Activated naive CD4-positive, alpha-beta T cell (primary cell): ENCODE results near the gene PHTF1.
"Not testable (repeated sequence)": the region's sequence is repeated elsewhere in the genome, so short reads cannot be mapped to it uniquely, and the experiment has no call there.

Experiments
- DNase-seq, 4 experiments: peaks; one replicate each; lab custom pipeline; 2025; lab: John Stamatoyannopoulos, UW

Gene PHTF1

GRCh38 chr1:113718621-113719020 is 40.7 kb downstream of the PHTF1 start:
- DNase-seq, result not testable (repeated sequence)

GRCh38 chr1:113717506-113717905 is 41.8 kb downstream of the PHTF1 start:
- DNase-seq, result not testable (repeated sequence)

DNA sequence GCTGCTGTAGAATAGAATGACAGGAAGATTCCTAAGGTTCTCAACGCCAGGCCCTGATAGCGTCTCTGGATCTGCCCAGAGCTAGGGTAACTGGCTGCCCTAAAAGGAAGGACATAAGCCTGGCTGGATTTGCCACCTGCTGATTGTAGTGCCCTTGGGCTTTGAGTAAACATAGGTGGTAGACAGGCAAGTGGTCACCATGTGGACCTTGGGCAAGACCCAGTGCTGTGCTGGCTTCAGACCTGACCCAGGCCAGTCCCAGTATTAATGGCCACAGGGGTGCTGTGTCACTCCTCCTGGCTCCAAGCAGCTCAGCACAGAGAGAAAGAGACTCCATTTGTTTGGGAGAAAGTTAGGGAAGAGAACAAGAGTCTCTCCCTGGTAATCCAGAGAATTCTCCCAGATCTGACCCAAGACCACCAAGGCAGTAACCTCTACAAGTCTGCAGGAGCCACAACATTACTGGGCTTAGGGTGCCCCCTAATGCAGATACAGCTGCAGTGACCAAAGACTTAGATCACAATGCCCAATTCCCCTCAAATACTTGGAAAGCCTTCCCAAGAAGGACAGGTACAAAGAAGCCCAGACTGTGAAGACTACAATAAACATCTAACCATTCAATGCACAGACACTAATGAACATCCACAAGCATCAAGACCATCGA is 44.5 kb downstream of the PHTF1 start:
- DNase-seq, result no peak

GRCh38 chr1:113701429-113701828 is 57.9 kb downstream of the PHTF1 start:
- DNase-seq, result no peak

DNA sequence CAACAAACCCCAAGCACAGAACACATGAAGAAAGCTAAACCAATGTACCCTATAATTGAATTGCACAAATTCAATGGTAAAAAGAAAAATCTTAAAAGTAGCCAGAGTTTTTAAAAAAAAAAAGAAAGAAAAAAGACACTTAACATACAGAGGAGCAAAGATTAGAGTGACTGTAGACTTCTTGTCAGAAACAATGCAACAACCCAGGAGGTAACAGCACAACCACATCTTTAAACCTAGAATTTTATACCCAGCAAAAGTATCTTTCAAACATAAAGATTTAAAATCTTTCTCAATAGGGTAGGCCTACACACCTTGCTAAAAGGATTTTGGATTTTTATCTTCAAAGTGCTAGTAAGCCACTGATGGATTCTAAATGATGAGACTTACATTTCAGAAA is 64.4 kb downstream of the PHTF1 start:
- no peak for DNase-seq

DNA sequence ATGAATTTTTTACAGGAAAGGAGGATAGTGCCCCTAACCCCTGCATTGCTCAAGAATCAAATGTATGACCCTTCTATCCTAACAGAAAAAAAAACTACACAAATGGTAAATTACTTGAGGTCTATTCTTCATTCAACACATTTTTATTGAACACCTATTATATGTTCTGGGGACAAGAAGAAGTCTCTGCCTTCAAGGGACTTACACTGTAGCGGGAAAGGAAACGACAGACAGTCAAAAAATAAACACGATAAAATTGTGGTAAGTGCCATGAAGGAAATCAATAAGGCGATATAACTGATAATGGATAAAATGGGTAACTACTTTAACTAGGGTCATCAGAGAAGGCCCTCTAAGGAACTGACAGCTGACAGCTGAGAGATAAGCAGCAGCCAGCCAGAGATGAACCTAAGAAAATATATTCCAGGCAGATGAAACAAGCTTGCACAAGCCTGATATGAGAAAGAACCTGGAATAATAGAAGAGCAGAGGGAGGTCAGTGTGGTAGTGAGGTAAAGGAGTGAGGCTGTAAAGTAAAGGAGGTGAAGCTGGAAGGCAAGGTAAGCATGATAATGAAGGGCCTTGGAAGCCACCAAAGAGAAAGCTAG is 66.4 kb downstream of the PHTF1 start:
- no peak for DNase-seq

GRCh38 chr1:113692342-113692741 is 66.9 kb downstream of the PHTF1 start:
- DNase-seq, result no peak

- no peak for DNase-seq
Observed at GRCh38 chr1:113691184-113691583, 68.1 kb downstream of the PHTF1 start.

GRCh38 chr1:113686891-113687618 is 72.2 kb downstream of the PHTF1 start:
- no peak for DNase-seq

- no peak for DNase-seq
Observed at GRCh38 chr1:113684153-113684541, 75.1 kb downstream of the PHTF1 start.

DNA sequence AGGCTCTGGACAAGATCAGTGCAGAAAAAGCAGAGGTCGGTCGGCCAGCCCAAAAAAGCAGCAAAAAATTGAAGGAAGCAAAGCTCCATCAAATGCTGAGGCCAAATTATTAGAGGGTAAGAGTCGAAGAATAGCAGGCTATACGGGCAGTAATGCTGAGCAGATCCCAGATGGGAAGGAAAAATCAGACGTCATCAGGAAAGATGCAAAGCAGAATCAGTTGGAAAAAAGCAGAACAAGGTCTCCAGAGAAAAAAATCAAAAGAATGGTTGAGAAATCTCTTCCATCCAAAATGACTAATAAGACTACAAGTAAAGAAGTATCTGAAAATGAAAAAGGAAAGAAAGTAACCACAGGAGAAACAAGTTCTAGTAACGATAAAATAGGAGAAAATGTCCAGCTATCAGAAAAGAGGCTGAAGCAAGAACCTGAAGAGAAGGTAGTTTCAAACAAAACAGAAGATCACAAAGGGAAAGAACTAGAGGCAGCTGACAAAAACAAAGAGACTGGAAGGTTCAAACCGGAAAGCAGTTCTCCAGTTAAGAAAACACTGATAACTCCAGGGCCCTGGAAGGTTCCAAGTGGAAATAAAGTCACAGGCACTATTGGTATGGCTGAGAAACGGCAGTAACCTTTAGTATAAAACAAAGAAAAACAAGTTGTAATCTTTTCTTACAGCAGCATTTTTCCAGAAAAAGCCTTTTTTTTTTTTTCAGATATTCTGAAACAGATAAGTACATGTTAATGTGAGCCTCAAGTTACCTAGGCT is 75.7 kb downstream of the PHTF1 start:
- DNase-seq, result no peak

DNA sequence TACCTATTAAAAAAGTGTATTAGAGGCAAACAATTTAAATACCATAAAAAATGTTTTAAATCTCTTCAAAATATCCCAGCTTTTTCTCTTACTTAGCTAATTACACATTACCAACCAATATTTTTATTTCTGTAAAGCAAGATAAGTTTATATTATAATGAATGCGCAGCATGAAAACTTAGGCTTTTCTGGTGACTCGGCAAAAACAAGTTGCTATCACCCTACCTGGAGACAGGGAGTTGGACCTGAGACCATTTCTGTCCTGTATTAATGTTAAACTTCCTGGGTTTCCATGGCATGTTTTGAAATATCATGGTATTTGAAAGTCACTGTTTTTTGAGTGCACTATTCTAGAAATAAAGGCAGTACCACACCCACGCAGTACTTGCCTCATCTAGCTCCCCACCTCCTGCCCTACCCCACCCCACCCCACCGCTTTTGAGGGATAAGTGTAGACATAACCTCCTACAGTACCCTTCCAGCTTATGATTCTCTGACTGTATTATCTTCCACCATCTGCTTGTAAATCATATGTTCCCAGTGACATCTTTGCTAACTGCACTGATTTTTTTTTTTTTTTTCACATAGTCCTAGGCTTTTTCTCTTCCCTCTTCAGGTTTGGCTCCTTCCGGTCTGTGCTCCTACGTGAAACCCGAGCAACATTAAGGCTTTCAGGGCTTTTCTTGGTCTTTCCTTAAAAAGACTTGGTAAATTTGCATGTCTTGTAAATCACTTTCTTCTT is 77.5 kb downstream of the PHTF1 start:
- DNase-seq, result no peak

DNA sequence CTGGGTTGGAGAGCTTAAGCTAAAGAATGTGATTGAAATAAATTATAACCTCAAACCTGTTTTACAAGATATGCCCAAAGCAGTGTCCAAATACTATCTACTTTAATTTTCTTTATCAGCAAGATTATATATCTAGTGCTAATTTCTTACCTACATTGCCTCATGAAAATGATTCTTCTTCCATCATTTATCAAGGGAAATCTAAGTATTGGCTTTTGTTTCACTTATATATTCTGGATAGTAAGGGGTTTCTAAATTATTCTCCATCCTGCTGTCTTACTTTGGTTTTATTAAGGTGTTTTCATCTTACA is 81.2 kb downstream of the PHTF1 start:
- no peak for DNase-seq

DNA sequence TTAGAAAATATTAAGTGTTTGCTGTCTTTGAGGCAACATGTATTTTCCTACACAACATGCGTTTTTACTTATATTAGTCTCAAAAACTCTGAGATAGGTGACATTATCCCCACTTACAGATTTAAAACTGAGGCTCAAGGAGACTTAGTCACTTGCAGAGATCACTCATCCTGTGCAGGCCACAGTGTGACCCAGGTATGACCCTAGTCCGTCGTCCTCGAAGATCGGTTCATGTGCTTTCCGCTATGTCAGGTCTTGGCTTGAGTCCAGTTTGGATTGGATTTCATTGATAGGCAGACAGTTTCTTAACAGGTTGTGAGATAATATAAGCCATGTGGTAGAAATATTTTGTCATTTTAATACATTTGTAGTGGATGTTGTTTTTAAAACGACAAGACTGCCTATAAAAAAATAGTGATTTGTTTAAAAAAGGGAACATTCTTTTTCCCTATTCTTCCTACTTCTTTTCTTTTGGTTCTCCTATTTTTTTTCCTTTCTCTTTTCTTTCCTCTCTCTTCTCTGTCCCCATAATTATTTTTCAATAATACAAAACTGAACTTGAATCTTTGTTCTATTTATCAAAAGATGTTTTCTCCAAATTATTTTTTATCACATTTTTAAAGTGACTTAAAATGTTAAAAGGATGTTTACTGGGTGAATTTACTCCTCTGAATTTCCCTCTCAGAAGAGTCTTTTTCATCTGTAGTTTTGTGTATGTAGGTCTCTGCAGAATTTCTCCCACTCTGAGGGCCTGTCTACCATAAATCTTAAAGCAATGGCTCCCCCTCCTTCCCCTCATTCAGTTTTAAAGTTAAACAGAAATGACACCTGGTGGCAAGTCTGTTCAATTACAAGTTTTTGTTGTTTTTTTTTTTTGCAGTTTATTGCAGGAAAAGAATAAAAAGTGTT is 81.8 kb downstream of the PHTF1 start:
- no peak for DNase-seq

DNA sequence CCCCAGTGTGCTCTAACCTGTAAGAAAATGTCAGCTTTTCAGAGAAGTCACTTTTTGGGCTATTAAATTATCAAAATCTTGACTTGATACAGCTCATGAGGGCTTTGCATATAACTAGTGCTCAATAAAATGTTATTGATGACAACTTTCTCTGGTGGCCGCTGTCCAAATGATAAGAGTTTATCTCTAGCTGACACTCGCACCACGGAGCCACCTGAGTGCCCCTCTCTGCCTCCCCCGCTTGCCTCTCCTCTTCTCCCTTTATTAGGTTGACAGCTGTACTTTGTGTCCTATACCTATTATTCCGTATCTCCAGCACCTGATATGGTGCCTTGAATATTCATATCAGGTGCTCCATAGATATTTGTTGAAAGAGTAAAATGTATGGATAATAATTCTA is 82.8 kb downstream of the PHTF1 start:
- DNase-seq, result no peak

GRCh38 chr1:113675302-113675701 is 84.0 kb downstream of the PHTF1 start:
- no peak for DNase-seq

GRCh38 chr1:113674591-113674990 is 84.7 kb downstream of the PHTF1 start:
- DNase-seq, result no peak

GRCh38 chr1:113672491-113672890 is 86.8 kb downstream of the PHTF1 start:
- no peak for DNase-seq

GRCh38 chr1:113670650-113671049 is 88.6 kb downstream of the PHTF1 start:
- no peak for DNase-seq

- no peak for DNase-seq
Observed at GRCh38 chr1:113669988-113670387, 89.3 kb downstream of the PHTF1 start.

- DNase-seq, result no peak
Observed at GRCh38 chr1:113666126-113666525, 93.2 kb downstream of the PHTF1 start.
